ENCODE data around the gene CDCA5.

Gene CDCA5

GRCh38 chr11:65107751-65108468 is 24.1 kb upstream of the CDCA5 start:
- DNase-seq (ENCODE audit: low read depth, low spot score): no peak

- DNase-seq (ENCODE audit: low read depth, low spot score): no peak
Observed at GRCh38 chr11:65107078-65107477, 23.2 kb upstream of the CDCA5 start.

- DNase-seq (ENCODE audit: low read depth, low spot score): no peak
Observed at GRCh38 chr11:65104628-65105027, 20.8 kb upstream of the CDCA5 start.

GRCh38 chr11:65103476-65103875 is 19.6 kb upstream of the CDCA5 start:
- no peak for DNase-seq (ENCODE audit: low read depth, low spot score)

- DNase-seq (ENCODE audit: low read depth, low spot score): no peak
Observed at GRCh38 chr11:65102142-65103095, 18.6 kb upstream of the CDCA5 start.

GRCh38 chr11:65100674-65101350 is 17.0 kb upstream of the CDCA5 start:
- no peak for DNase-seq (ENCODE audit: low read depth, low spot score)

GRCh38 chr11:65096926-65097325 is 13.1 kb upstream of the CDCA5 start:
- no peak for DNase-seq (ENCODE audit: low read depth, low spot score)

GRCh38 chr11:65095974-65096806 is 12.3 kb upstream of the CDCA5 start, which contains the start of gene VPS51:
Gene VPS51 (plus strand): TSS chr11:65096214. CDS start chr11:65096251, 37 bp downstream.
- peak; percentile 80 for DNase-seq (ENCODE audit: low read depth, low spot score)

GRCh38 chr11:65095427-65095826 is 11.6 kb upstream of the CDCA5 start:
- no peak for DNase-seq (ENCODE audit: low read depth, low spot score)

GRCh38 chr11:65090628-65091027 is 6.8 kb upstream of the CDCA5 start:
- DNase-seq (ENCODE audit: low read depth, low spot score): no peak

- no peak for DNase-seq (ENCODE audit: low read depth, low spot score)
Observed at GRCh38 chr11:65089621-65090020, 5.8 kb upstream of the CDCA5 start.

GRCh38 chr11:65087827-65088226 is 4.0 kb upstream of the CDCA5 start:
- DNase-seq (ENCODE audit: low read depth, low spot score): no peak

- no peak for DNase-seq (ENCODE audit: low read depth, low spot score)
Observed at GRCh38 chr11:65087216-65087615, 3.4 kb upstream of the CDCA5 start.

GRCh38 chr11:65086809-65087208 is 3.0 kb upstream of the CDCA5 start:
- no peak for DNase-seq (ENCODE audit: low read depth, low spot score)

GRCh38 chr11:65085446-65085845 is 1.6 kb upstream of the CDCA5 start:
- no peak for DNase-seq (ENCODE audit: low read depth, low spot score)

GRCh38 chr11:65084598-65085375 is 947 bp upstream of the CDCA5 start:
- no peak for DNase-seq (ENCODE audit: low read depth, low spot score)

GRCh38 chr11:65083134-65083833 is 556 bp downstream of the CDCA5 start:
- no peak for DNase-seq (ENCODE audit: low read depth, low spot score)

- no peak for DNase-seq (ENCODE audit: low read depth, low spot score)
Observed at GRCh38 chr11:65078786-65079342, 5.0 kb downstream of the CDCA5 start.

GRCh38 chr11:65078151-65078550 is 5.7 kb downstream of the CDCA5 start:
- peak; percentile 39 for DNase-seq (ENCODE audit: low read depth, low spot score)

All from activated CD4-positive, CD25-positive, alpha-beta regulatory T cell treated with anti-CD3 and anti-CD28 coated beads, Interleukin-2, amount 50 U/mL, for 16 hours (primary cell).